ENCODE data around the gene PRR5L.

The PRR5L gene

GRCh38 chr11:36330411-36330810 lies 34.3 kb downstream of the PRR5L start:
- peaks cover 3% of the 10 kb centered on the region for H3K27me3 ChIP-seq (ENCODE audit: control insufficient read depth, insufficient read depth, low read length)
- no peak overlapping the region for H3K4me3 ChIP-seq (ENCODE audit: low read length)
- no peak overlapping the region for H3K4me2 ChIP-seq (ENCODE audit: low read length)
- no peak overlapping the region for H3K9ac ChIP-seq (ENCODE audit: low read depth, low read length)
- peaks cover 4% of the 10 kb centered on the region for H3K4me1 ChIP-seq (ENCODE audit: control insufficient read depth, insufficient read depth, low read length)
- H3K36me3 ChIP-seq (ENCODE audit: insufficient read depth, low read length), result no peaks in the 10 kb centered on the region
- no peaks in the 10 kb centered on the region for H3K9me3 ChIP-seq (replicated peaks; ENCODE audit: low read length)

GRCh38 chr11:36333468-36333867 lies 37.4 kb downstream of the PRR5L start:
- Histone ChIP-seq H3K4me2 (ENCODE audit: low read length) (no peak overlapping the region), H3K9ac (ENCODE audit: low read depth, low read length) (no peak overlapping the region), H3K27me3 (ENCODE audit: control insufficient read depth, insufficient read depth, low read length) (no peaks in the 10 kb centered on the region), H3K4me3 (ENCODE audit: low read length) (no peak overlapping the region), H3K9me3 (replicated peaks; ENCODE audit: low read length) (no peaks in the 10 kb centered on the region), H3K4me1 (ENCODE audit: control insufficient read depth, insufficient read depth, low read length) (peaks cover 4% of the 10 kb centered on the region), H3K36me3 (ENCODE audit: insufficient read depth, low read length) (no peaks in the 10 kb centered on the region)

GRCh38 chr11:36333897-36334296 lies 37.8 kb downstream of the PRR5L start:
- no peaks in the 10 kb centered on the region for H3K36me3 ChIP-seq (ENCODE audit: insufficient read depth, low read length)
- H3K4me3 ChIP-seq (ENCODE audit: low read length), result no peak overlapping the region
- H3K27me3 ChIP-seq (ENCODE audit: control insufficient read depth, insufficient read depth, low read length), result no peaks in the 10 kb centered on the region
- H3K4me2 ChIP-seq (ENCODE audit: low read length), result no peak overlapping the region
- peaks cover 4% of the 10 kb centered on the region for H3K4me1 ChIP-seq (ENCODE audit: control insufficient read depth, insufficient read depth, low read length)
- no peaks in the 10 kb centered on the region for H3K9me3 ChIP-seq (replicated peaks; ENCODE audit: low read length)
- no peak overlapping the region for H3K9ac ChIP-seq (ENCODE audit: low read depth, low read length)

GRCh38 chr11:36339888-36340287 lies 43.8 kb downstream of the PRR5L start:
- Histone ChIP-seq H3K4me2 (ENCODE audit: low read length) (no peak overlapping the region), H3K27me3 (ENCODE audit: control insufficient read depth, insufficient read depth, low read length) (peaks cover 44% of the 10 kb centered on the region), H3K9me3 (replicated peaks; ENCODE audit: low read length) (no peaks in the 10 kb centered on the region), H3K9ac (ENCODE audit: low read depth, low read length) (no peak overlapping the region), H3K4me3 (ENCODE audit: low read length) (no peak overlapping the region), H3K36me3 (ENCODE audit: insufficient read depth, low read length) (no peaks in the 10 kb centered on the region), H3K4me1 (ENCODE audit: control insufficient read depth, insufficient read depth, low read length) (no peaks in the 10 kb centered on the region)

- Histone ChIP-seq H3K4me2 (ENCODE audit: low read length) (no peak overlapping the region), H3K4me3 (ENCODE audit: low read length) (no peak overlapping the region), H3K36me3 (ENCODE audit: insufficient read depth, low read length) (no peaks in the 10 kb centered on the region), H3K4me1 (ENCODE audit: control insufficient read depth, insufficient read depth, low read length) (no peaks in the 10 kb centered on the region), H3K9ac (ENCODE audit: low read depth, low read length) (no peak overlapping the region), H3K27me3 (ENCODE audit: control insufficient read depth, insufficient read depth, low read length) (peaks cover 47% of the 10 kb centered on the region), H3K9me3 (replicated peaks; ENCODE audit: low read length) (no peaks in the 10 kb centered on the region)
Measured at GRCh38 chr11:36340897-36341296, 44.8 kb downstream of the PRR5L start.

- Histone ChIP-seq H3K27me3 (ENCODE audit: control insufficient read depth, insufficient read depth, low read length) (peaks cover 47% of the 10 kb centered on the region), H3K4me1 (ENCODE audit: control insufficient read depth, insufficient read depth, low read length) (no peaks in the 10 kb centered on the region), H3K4me2 (ENCODE audit: low read length) (no peak overlapping the region), H3K9ac (ENCODE audit: low read depth, low read length) (no peak overlapping the region), H3K36me3 (ENCODE audit: insufficient read depth, low read length) (no peaks in the 10 kb centered on the region), H3K4me3 (ENCODE audit: low read length) (no peak overlapping the region), H3K9me3 (replicated peaks; ENCODE audit: low read length) (no peaks in the 10 kb centered on the region)
Measured at GRCh38 chr11:36341915-36342314, 45.8 kb downstream of the PRR5L start.

- Histone ChIP-seq H3K9me3 (replicated peaks; ENCODE audit: low read length) (no peaks in the 10 kb centered on the region), H3K4me2 (ENCODE audit: low read length) (no peak overlapping the region), H3K9ac (ENCODE audit: low read depth, low read length) (no peak overlapping the region), H3K4me3 (ENCODE audit: low read length) (no peak overlapping the region), H3K4me1 (ENCODE audit: control insufficient read depth, insufficient read depth, low read length) (no peaks in the 10 kb centered on the region), H3K36me3 (ENCODE audit: insufficient read depth, low read length) (no peaks in the 10 kb centered on the region), H3K27me3 (ENCODE audit: control insufficient read depth, insufficient read depth, low read length) (peaks cover 47% of the 10 kb centered on the region)
Measured at GRCh38 chr11:36342327-36342726, 46.2 kb downstream of the PRR5L start.

DNA sequence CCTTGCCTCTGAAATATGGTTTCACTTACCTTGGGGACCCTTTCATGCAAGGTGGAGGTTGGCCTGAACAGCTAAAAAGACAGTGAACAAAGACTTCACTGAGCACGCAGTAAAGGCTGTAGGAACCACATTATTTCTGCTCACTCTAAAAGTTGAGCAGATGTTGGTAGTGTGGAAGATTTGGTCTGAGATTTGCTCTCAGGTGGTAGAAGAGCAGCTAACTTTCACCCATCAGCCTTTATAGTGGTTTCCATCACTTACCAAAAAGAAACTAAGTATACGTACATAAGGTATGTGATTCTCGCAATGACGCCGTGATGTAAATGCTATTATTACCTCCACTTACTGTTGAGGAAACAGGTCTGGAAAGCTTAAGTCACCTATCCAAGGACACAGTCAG lies 47.3 kb downstream of the PRR5L start:
- Histone ChIP-seq H3K4me3 (ENCODE audit: low read length) (no peak overlapping the region), H3K9me3 (replicated peaks; ENCODE audit: low read length) (no peaks in the 10 kb centered on the region), H3K9ac (ENCODE audit: low read depth, low read length) (no peak overlapping the region), H3K4me1 (ENCODE audit: control insufficient read depth, insufficient read depth, low read length) (no peaks in the 10 kb centered on the region), H3K36me3 (ENCODE audit: insufficient read depth, low read length) (no peaks in the 10 kb centered on the region), H3K4me2 (ENCODE audit: low read length) (no peak overlapping the region), H3K27me3 (ENCODE audit: control insufficient read depth, insufficient read depth, low read length) (peaks cover 54% of the 10 kb centered on the region)

DNA sequence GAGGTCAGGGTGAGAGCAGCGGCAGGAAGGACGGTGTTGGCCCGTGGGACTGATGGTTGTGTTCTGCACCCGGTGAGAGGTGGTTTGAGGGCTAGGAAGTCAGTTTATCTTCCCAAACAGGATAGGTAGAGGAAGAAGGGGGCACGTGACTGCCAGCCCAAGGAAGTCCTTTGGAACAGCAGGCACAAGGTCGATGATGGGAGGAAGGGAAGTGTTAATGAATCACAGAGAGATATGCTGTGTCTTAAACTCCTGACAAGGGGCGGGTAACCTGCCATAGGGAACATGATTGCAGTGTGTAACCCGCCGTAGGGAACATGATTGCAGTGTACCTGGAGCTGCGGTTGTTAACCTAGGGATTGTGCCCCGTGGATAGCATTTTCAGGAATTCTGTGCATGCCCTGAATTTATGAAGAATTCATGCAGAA lies 49.0 kb downstream of the PRR5L start:
- Histone ChIP-seq H3K4me2 (ENCODE audit: low read length) (no peak overlapping the region), H3K27me3 (ENCODE audit: control insufficient read depth, insufficient read depth, low read length) (peaks cover 50% of the 10 kb centered on the region), H3K36me3 (ENCODE audit: insufficient read depth, low read length) (no peaks in the 10 kb centered on the region), H3K9me3 (replicated peaks; ENCODE audit: low read length) (no peaks in the 10 kb centered on the region), H3K4me3 (ENCODE audit: low read length) (no peak overlapping the region), H3K4me1 (ENCODE audit: control insufficient read depth, insufficient read depth, low read length) (no peaks in the 10 kb centered on the region), H3K9ac (ENCODE audit: low read depth, low read length) (no peak overlapping the region)

DNA sequence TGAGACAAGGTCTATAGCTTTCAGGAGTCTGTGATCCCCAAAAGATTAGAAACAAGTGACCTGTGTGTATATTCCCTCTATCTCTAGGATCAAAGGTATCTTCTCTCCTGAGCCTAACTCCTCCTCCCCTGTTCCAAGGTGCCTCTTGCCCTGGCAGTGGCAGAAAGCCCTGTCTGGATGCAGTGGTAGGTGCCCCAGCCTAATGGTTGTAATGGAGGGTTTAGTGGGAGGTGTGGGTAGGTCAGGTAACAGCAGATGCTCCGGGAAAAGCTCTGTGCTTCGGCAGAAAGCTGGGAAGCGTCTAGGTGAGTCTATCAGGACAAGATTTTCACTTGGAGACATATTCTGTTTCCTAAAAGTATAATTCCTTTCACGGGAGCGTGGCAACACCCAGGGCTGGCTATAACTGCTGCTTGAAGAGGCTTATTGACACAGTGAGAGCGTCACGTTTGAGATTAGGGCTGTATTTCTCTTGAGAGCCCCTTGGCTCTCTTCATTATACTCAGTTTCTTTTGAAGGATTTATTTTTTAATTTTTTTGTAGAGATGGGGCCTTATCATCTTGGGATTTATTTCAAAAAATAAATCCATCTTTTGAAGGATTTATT lies 49.5 kb downstream of the PRR5L start:
- no peak overlapping the region for H3K4me3 ChIP-seq (ENCODE audit: low read length)
- H3K9me3 ChIP-seq (replicated peaks; ENCODE audit: low read length), result no peaks in the 10 kb centered on the region
- H3K9ac ChIP-seq (ENCODE audit: low read depth, low read length), result no peak overlapping the region
- H3K36me3 ChIP-seq (ENCODE audit: insufficient read depth, low read length), result no peaks in the 10 kb centered on the region
- no peak overlapping the region for H3K4me2 ChIP-seq (ENCODE audit: low read length)
- H3K4me1 ChIP-seq (ENCODE audit: control insufficient read depth, insufficient read depth, low read length), result no peaks in the 10 kb centered on the region
- H3K27me3 ChIP-seq (ENCODE audit: control insufficient read depth, insufficient read depth, low read length), result peaks cover 47% of the 10 kb centered on the region

DNA sequence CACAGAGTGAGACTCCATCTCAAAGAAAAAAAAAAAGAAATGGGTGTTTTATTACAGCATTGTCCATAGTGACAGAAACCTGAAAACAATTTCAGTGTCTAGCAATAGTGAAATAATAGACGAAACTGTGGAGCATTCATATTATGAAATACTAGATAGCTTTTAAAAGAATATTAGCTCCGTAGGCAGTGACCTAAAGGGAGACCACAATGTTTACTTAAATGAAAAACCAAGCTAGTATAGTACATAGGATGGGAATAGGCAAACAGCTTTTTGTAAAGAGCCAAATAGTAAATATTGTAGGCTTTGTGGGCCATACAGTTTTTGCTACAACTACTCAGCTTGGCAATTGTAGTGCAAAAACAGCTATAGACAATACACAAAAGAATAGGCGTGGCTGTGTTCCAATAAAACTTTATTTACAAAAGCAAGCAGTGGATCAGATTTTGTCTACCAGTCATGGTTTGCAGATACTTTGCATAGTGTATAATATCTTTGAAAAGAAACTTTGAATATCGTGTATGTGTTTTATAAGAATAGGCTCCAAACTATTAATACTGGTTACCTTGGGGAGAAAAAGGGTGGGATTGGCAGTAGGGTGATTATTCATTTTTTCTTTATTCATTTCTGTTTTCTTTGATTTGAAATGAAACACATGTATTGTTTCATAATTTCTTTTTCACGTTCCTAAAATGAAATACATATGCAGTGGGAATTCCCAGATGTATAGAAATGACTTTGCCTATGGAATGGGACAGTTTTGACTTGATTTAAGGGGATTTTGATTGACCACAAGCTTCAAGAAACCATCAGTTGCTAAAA lies 50.7 kb downstream of the PRR5L start:
- Histone ChIP-seq H3K36me3 (ENCODE audit: insufficient read depth, low read length) (no peaks in the 10 kb centered on the region), H3K27me3 (ENCODE audit: control insufficient read depth, insufficient read depth, low read length) (peaks cover 36% of the 10 kb centered on the region), H3K4me1 (ENCODE audit: control insufficient read depth, insufficient read depth, low read length) (no peaks in the 10 kb centered on the region), H3K4me2 (ENCODE audit: low read length) (no peak overlapping the region), H3K9me3 (replicated peaks; ENCODE audit: low read length) (no peaks in the 10 kb centered on the region), H3K4me3 (ENCODE audit: low read length) (no peak overlapping the region), H3K9ac (ENCODE audit: low read depth, low read length) (no peak overlapping the region)

DNA sequence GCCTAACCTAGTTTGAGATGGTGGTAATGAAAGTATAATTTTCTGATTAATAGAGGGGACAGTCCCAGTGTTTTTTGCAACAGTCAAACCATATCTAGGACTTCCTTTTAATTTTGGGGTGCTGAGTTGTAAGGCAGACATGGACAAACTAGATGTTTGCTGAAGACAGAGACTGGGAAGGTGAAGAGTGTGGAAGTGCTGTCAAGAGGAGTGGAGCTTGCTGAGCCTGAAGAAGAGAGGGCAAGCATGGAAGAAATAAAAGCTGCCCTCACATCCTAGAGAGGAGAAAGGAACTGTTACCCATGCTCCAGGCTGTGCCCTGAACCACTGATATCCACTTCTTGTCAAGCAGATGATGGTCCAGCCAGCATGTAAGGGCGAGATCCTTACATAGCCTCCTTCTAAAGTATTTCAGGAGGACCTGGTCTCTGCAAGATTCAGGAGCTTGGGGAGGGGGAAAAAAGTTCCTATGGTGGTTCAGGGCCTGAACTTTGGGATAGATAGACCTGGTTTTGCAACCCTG lies 51.4 kb downstream of the PRR5L start:
- H3K4me2 ChIP-seq (ENCODE audit: low read length), result no peak overlapping the region

More for the DNA sequence above, 51.4 kb downstream of the PRR5L start:
- Histone ChIP-seq H3K9ac (ENCODE audit: low read depth, low read length) (no peak overlapping the region), H3K36me3 (ENCODE audit: insufficient read depth, low read length) (no peaks in the 10 kb centered on the region), H3K27me3 (ENCODE audit: control insufficient read depth, insufficient read depth, low read length) (peaks cover 32% of the 10 kb centered on the region), H3K4me1 (ENCODE audit: control insufficient read depth, insufficient read depth, low read length) (no peaks in the 10 kb centered on the region), H3K9me3 (replicated peaks; ENCODE audit: low read length) (no peaks in the 10 kb centered on the region), H3K4me3 (ENCODE audit: low read length) (no peak overlapping the region)

All from skeletal muscle satellite cell (primary cell).